Natural killer cell treated with Interleukin-12 subunit alpha and Interleukin-12 subunit beta and Interleukin-15 and Interleukin-18, amount 100 ng/mL, for 72 hours (primary cell): ENCODE data around the gene APC2. TPM values are rescaled to one million over a fixed set of nuclear protein-coding genes. Genes with fewer than 3 reads are reported as not detected.

ENCODE experiments used
- ATAC-seq, 2 donors: fragments of 150-1000 bp; cut with Tn5 transposase in 1 of 2; sonication (Bioruptor Pico), chemical (Tn5 transposase) in 1 of 2; 2 replicates each; pipeline ENCODE4 v1.10.0; 2021
- DNase-seq: peaks from one replicate; pipeline ENCODE4 v3.0.0; 2022; ENCODE audit warnings: low spot score
- H3K27ac Mint-ChIP-seq, 2 donors: 1 replicate in 1 of 2; 2 replicates in 1 of 2; pipeline ENCODE4 v1.8.0; 2022; ENCODE audit warnings: mixed read lengths in 2 of 2, mild to moderate bottlenecking in 1 of 2, moderate library complexity in 1 of 2
- H3K27me3 Mint-ChIP-seq, 2 donors: 1 replicate in 1 of 2; 2 replicates in 1 of 2; pipeline ENCODE4 v1.8.0; 2022; ENCODE audit warnings: mixed read lengths in 2 of 2
- H3K36me3 Mint-ChIP-seq: one replicate; pipeline ENCODE4 v1.8.0; 2022; ENCODE audit warnings: mixed read lengths
- H3K4me1 Mint-ChIP-seq, 2 donors: 1 replicate in 1 of 2; 2 replicates in 1 of 2; pipeline ENCODE4 v1.8.0; 2022; ENCODE audit warnings: low read depth in 2 of 2, mixed read lengths in 2 of 2, mild to moderate bottlenecking in 1 of 2
- H3K4me3 Mint-ChIP-seq: one replicate; pipeline ENCODE4 v1.8.0; 2022; ENCODE audit warnings: mixed read lengths
- H3K9me3 Mint-ChIP-seq: 2 replicates; pipeline ENCODE4 v1.8.0; 2022; ENCODE audit warnings: mixed read lengths
- total RNA-seq, 2 donors: library from RNA; stranded (reverse); gene quantifications; one replicate each; pipeline ENCODE4 v1.2.3, GENCODE V29; 2022

The APC2 gene, protein sequence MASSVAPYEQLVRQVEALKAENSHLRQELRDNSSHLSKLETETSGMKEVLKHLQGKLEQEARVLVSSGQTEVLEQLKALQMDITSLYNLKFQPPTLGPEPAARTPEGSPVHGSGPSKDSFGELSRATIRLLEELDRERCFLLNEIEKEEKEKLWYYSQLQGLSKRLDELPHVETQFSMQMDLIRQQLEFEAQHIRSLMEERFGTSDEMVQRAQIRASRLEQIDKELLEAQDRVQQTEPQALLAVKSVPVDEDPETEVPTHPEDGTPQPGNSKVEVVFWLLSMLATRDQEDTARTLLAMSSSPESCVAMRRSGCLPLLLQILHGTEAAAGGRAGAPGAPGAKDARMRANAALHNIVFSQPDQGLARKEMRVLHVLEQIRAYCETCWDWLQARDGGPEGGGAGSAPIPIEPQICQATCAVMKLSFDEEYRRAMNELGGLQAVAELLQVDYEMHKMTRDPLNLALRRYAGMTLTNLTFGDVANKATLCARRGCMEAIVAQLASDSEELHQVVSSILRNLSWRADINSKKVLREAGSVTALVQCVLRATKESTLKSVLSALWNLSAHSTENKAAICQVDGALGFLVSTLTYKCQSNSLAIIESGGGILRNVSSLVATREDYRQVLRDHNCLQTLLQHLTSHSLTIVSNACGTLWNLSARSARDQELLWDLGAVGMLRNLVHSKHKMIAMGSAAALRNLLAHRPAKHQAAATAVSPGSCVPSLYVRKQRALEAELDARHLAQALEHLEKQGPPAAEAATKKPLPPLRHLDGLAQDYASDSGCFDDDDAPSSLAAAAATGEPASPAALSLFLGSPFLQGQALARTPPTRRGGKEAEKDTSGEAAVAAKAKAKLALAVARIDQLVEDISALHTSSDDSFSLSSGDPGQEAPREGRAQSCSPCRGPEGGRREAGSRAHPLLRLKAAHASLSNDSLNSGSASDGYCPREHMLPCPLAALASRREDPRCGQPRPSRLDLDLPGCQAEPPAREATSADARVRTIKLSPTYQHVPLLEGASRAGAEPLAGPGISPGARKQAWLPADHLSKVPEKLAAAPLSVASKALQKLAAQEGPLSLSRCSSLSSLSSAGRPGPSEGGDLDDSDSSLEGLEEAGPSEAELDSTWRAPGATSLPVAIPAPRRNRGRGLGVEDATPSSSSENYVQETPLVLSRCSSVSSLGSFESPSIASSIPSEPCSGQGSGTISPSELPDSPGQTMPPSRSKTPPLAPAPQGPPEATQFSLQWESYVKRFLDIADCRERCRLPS (N-terminal part only)
- under 1 TPM; 0.05 to 0.17 TPM for total RNA-seq

DNA sequence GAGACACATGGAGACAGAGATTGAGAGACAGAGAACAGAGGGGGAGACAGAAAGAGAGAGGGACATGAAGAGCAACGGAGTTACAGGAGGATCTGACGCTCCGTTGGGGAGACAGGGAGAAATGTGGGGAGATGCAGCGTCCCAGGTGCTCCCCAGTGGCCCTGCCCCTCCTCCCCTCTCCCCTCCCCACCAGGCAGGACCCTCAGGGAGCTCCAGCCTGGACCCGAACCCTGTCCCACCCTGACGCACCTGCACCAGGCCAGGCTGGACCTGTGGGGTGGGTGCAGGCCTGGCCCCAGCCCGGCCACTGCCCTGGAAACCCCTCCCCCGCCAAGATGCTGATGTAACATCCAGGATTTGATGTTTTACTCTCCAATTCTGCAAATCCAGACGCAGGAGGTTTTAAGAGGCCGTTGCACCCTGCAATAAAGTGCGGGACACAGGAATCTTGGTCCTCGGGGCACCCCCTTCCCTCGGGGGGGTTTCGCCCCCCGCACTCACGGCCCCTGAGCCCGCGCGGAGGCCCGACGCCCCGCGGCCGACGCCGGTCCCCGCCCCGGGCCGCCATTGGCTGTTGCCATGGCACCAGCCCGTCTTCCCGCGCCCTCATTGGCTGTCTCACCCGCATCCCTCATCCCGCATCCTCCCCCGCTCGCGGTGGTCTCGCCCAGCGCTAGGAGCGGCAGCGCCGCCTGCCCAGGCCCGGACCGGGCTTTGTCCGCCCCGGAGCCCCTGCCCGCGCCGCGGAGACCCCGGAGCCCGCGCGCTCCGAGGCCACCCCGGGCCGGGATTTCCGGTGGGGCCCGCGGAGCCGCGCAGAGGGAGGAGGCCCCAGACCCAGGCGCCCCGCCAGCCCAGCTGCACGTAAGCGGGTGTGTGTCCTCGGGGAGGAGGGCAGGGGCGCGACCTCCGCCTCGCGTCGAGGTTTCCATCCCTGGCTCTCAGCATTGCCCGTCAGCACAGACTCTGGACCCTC, at the start of gene APC2:
Gene APC2 (plus strand): TSS at position 655 of the 976 bp plus-strand sequence. CDS start 2,881 bp downstream, outside the sequence.
- H3K36me3 Mint-ChIP-seq = no peaks in the 10 kb centered on the region
- H3K27me3 Mint-ChIP-seq = peaks cover 28 to 37% of the 10 kb centered on the region in 2 donors
- H3K4me1 Mint-ChIP-seq = peaks cover 3 to 20% of the 10 kb centered on the region in 2 donors
- no peak within 1 kb of the TSS for H3K27ac Mint-ChIP-seq
- DNase-seq = no peak
- ATAC-seq = peak; percentile 36 to 60
- peak within 1 kb of the TSS; percentile 58 for H3K4me3 Mint-ChIP-seq
- no peaks in the 10 kb centered on the region for H3K9me3 Mint-ChIP-seq

DNA sequence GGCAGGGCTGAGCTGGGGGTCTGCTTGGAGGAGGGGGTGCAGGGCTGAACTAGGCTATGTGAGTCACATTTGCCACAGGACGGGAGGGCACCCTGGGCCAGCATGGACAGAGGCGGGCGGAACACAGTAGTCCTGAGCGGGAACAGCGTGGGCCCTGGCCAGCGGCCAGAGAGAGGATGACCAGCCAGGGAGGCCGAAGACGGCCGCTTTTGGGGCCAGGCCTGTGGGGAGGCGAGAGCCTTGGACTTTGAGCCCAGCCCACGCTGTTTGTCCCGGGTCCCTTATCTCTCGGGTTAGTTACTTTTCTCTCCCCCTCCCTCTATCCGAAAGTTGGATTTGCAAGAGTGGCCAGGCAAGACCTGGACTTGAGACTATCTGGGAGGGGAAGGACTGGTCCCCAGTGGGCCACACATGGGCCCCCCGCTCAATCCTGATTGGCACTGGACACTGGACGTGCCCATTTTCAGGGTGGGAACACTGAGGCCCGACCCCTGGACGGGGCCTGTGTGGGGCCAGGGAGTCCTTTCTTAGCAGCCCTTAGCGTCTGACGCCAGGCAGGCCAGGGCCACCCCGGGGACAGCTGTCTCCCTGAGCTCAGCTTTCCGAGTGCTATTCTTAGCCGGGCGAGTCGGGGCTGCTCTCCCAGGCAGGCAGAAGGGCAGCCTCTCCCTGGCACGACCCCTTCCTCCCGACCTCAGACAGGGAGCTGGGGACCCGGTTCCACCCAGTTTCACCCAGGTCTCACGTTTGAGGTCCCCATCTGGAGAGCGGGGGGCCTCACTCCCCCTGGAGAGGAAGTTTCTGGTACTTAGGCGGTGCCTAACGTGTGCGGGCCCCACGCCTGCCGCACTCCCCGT, 49.4 kb upstream of the APC2 start:
- Mint-ChIP-seq H3K27ac (no peak overlapping the region), H3K4me3 (peak overlapping the region; percentile 34), H3K4me1 (peaks cover 6 to 8% of the 10 kb centered on the region in 2 donors), H3K36me3 (no peaks in the 10 kb centered on the region), H3K9me3 (no peaks in the 10 kb centered on the region), H3K27me3 (peaks cover 2 to 8% of the 10 kb centered on the region in 2 donors)
- ATAC-seq = no peak
- DNase-seq = no peak

DNA sequence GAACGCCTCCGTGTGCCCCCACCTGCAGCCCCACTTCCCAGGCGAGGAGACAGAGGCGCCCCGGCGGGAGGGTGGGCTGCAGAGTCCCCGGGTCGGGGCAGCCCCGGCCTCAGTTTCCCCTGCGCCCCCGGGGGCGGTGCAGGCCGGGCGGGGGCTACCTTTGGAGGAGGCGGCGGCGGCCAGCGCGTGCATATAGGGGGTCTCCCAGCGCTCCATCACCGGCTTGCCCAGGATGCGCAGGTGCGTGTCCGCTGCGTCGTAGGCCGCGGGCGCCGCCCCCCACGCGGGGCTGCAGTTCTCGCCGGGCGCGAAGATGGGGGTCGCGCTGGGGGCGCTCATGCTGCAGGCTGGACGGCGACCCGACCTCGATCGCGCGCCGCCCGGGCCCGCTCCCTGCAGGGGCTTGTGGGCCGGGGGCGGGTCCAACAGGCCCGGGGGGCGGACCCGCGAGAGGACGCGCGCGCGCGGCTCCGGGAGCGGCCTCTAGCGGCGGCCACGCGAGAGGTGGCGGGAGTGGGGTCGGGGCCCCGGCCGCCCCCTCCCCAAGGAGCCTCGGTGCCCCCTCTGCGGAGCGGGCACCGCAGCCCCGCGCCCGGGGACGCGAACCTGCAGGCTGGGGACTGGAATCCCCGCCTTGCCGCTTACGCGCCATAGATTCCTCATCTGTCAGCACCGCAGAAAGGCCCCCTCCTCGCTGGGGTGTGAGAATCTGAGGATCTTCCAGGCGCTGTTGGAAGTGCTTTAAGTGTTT, 48.6 kb upstream of the APC2 start, which contains the start of gene GAMT:
Gene GAMT (minus strand): TSS at position 405 of the 751 bp plus-strand sequence. CDS start 66 bp downstream, at position 339.
- ATAC-seq (peak; percentile 80 to 83), DNase-seq (no peak)
- H3K9me3 Mint-ChIP-seq = no peaks in the 10 kb centered on the region
- H3K4me3 Mint-ChIP-seq = peak within 1 kb of the TSS; percentile 34
- H3K36me3 Mint-ChIP-seq = no peaks in the 10 kb centered on the region
- peaks cover 2 to 8% of the 10 kb centered on the region in 2 donors for H3K27me3 Mint-ChIP-seq
- no peak within 1 kb of the TSS for H3K27ac Mint-ChIP-seq
- peaks cover 7 to 9% of the 10 kb centered on the region in 2 donors for H3K4me1 Mint-ChIP-seq

DNA sequence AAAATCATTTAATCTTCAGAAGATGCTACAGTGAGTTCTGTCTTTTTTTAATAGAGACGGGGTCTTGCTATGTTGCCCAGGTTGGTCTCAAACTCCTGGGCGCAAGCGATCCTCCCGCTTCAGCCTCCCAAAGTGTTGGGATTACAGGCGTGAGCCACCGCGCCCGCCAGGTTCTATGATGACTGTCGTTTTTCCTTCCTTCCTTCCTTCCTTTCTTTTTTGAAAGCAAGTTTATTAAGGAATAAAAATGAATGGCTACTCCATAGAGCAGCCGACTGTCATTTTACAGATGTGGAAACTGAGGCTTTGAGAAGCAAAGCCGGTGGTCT, 48.1 kb upstream of the APC2 start:
- Mint-ChIP-seq H3K4me1 (peaks cover 12 to 14% of the 10 kb centered on the region in 2 donors), H3K9me3 (no peaks in the 10 kb centered on the region), H3K4me3 (peak overlapping the region; percentile 20), H3K36me3 (no peaks in the 10 kb centered on the region), H3K27me3 (peaks cover 2 to 8% of the 10 kb centered on the region in 2 donors), H3K27ac (no peak overlapping the region)
- DNase-seq (no peak), ATAC-seq (no peak)

DNA sequence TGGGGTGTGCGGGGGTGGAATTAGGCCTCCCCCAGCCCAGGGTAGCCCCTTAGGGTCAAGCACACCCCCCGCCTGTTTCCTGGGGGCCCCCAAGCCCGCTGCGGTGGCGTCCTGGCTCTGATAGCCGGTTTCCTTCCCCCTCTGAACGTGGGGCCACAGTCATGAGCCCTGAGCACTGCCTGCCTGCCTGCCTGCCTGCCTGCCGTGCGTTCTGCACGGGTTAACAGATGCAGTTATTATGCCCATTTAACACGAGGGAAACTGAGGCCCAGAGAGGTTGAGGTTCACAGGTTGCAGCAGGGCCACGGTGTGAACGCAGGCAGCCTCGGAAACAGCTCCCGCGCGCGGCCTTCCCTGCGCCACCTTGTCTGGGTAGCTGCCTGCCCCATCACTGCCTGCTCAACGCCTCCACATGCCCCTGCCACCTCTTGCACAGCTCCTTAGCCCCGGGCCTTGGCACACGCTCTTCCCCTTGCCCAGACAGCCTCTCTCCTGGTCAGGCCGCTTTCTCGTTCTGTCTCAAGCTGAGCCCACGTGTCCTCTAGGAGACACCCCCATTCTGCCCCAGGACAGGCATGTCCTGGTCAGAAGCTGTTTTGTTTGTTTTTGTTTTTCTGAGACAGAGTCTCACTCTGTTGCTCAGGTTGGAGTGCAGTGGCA, 47.4 kb upstream of the APC2 start:
- H3K27me3 Mint-ChIP-seq = peaks cover 2 to 8% of the 10 kb centered on the region in 2 donors
- peak overlapping the region in 1 of 2 donors; percentile 63 for H3K27ac Mint-ChIP-seq
- H3K9me3 Mint-ChIP-seq = no peaks in the 10 kb centered on the region
- peaks cover 12 to 14% of the 10 kb centered on the region in 2 donors for H3K4me1 Mint-ChIP-seq
- no peak for DNase-seq
- H3K4me3 Mint-ChIP-seq = peak overlapping the region; percentile 66
- H3K36me3 Mint-ChIP-seq = no peaks in the 10 kb centered on the region
- no peak for ATAC-seq

DNA sequence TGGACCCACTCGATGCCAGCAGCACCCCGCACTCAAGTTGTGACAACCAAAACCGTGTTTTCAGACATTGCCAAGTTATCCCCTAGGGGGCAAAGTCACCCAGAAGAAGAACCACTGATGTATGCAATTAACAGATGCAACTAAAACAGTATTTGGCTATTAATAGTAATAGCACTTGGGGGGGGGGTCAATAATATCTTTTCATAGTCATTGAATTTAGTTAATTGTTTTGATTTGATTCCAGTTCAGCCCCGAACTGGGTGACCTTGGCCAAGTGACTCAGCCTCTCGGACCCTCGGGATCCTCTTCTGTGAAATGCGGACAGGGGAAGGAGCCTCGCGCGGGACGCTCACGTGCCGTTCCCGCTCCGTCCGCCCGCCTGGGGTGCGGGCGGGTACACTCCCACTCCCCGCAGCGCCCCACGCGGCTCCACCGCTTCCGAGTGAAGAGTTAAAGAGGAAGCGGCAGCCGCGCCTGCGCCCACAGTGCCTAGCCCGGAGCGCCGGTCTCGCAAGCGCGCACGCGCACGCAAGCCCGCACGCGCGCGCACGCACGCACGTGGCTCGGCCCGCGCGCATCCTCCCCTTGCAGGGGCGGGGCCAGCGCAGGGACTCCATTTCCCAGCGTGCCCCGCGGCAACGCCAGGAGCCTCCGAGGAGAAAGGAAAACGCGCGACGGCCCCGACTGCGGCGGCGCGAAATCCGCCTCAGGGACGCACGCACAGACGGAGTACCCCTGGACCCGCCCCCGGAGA, 43.0 kb upstream of the APC2 start:
- H3K4me1 Mint-ChIP-seq = peaks cover 46% of the 10 kb centered on the region in 2 donors
- H3K27ac Mint-ChIP-seq = peak overlapping the region; percentile 48 to 81
- H3K9me3 Mint-ChIP-seq = no peaks in the 10 kb centered on the region

DNA sequence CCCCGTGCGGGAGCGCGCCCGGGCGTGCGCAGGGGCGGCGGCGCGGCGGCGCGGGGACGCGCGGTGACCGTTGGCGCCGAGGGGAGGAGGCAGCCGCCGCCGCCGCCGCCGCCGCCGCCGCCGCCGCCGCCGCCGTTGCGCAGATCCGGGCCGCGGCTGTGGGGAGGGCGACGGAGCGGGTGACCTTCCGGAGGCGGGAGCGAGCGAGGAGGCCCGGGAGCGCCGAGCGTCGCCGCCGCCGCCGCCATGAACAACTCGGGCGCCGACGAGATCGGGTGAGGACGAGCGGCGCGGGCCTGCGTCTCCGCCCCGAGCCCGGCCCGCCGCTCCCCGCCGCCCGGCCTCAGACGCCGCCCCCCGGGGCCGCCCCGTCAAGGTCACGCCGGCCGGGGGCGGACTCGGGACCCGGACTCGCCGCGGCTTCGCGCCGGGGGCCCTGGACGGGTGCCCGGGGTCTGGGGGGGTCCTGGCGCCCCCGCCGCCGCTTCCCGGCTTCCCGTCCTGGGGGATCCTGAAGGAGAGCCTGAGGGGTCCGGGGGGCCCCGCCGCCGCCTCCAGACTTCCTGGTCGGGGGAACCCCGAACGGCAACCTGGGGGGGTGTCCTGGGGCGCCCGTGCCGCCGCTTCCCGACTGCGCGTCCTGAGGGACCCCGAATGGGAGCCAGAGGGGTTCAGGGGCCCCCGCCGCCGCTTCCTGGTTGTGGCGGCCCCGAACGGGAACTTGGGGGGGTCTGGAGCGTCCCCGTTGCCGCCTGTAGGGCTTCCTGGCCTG, 42.2 kb upstream of the APC2 start, which contains the start of gene DAZAP1:
Gene DAZAP1 (plus strand): TSS at position 59 of the 772 bp plus-strand sequence. CDS start 188 bp downstream, at position 247.
- H3K27me3 Mint-ChIP-seq = peaks cover 2 to 5% of the 10 kb centered on the region in 2 donors
- no peaks in the 10 kb centered on the region for H3K9me3 Mint-ChIP-seq
- peaks cover 46% of the 10 kb centered on the region in 2 donors for H3K4me1 Mint-ChIP-seq
- ATAC-seq (no peak), DNase-seq (no peak)
- peak within 1 kb of the TSS; percentile 89 to 94 for H3K27ac Mint-ChIP-seq
- peak within 1 kb of the TSS; percentile 95 for H3K4me3 Mint-ChIP-seq
- H3K36me3 Mint-ChIP-seq = peaks cover 5% of the 10 kb centered on the region

More for the DNA sequence above, 43.0 kb upstream of the APC2 start:
- Mint-ChIP-seq H3K27me3 (peaks cover 2 to 8% of the 10 kb centered on the region in 2 donors), H3K4me3 (peak overlapping the region; percentile 69), H3K36me3 (peaks cover 5% of the 10 kb centered on the region)
- peak; percentile 91 to 94 for ATAC-seq
- DNase-seq = peak; percentile 100

DNA sequence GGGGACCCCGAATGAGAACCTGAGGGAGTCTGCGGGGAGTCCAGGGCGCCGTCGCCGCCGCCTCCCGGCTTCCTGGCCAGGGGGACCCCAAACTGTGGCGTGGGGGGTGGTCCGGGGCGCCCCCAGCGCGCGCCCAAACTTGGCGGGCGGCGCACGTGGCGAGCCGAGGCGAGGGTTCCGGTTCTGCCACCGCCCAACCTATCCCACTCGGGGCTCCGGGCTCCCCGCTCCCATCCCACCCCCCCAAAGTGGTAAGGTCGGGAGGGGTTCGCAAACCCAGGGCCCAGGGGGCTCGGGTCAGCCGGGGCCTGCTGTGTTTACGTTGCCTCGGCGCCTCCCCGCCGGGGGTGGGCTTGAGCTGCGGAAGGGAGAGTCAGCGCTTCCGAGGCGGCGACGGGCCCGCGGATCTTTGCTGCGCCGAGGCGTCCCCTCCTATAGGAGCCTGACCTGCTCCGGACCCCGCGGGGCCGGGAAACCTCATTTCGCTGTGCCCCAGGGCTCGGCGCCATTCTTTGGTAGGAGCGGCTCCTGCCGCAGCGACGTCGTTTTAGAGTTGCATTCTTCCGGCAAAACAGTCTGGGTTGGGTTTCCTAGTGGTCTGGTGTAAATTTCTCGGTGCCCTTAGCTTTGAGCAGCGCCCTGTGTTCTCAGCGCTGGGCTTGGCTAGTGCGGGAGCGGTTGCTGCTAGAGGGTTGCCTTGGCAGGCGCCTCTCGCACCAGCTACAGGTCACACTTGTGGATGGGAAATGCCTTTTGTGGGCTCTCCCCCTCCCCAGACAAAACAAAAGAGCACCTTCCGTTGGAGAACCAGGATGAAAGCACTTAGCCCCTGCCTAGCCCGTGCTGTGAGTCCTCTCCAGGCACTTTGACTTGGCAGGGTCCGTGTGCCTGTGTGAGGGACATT, 41.4 kb upstream of the APC2 start:
- peak; percentile 79 for DNase-seq
- peaks cover 48 to 50% of the 10 kb centered on the region in 2 donors for H3K4me1 Mint-ChIP-seq
- no peaks in the 10 kb centered on the region for H3K9me3 Mint-ChIP-seq
- peak in 1 of 2 donors; percentile 3 for ATAC-seq
- peaks cover 5% of the 10 kb centered on the region for H3K36me3 Mint-ChIP-seq
- peak overlapping the region; percentile 89 to 94 for H3K27ac Mint-ChIP-seq
- no peaks in the 10 kb centered on the region for H3K27me3 Mint-ChIP-seq
- peak overlapping the region; percentile 95 for H3K4me3 Mint-ChIP-seq
